H54 (cell line): ENCODE measurements around the gene GNAO1.

Experiments
- DNase-seq: peaks from one replicate; pipeline ENCODE4 v3.0.0; 2011; ENCODE audit warnings: low spot score, mixed read lengths; ENCODE audit not compliant: insufficient read length
- FAIRE-seq: peaks from 3 replicates; lab custom pipeline; 2011; peaks lifted over from hg19 to GRCh38; lab: Jason Lieb, UNC
- POLR2A ChIP-seq: IDR thresholded peaks from 2 replicates; pipeline ENCODE4 v1.6.1; 2011; ENCODE audit warnings: low read depth, mild to moderate bottlenecking, low read length

The GNAO1 gene

DNA sequence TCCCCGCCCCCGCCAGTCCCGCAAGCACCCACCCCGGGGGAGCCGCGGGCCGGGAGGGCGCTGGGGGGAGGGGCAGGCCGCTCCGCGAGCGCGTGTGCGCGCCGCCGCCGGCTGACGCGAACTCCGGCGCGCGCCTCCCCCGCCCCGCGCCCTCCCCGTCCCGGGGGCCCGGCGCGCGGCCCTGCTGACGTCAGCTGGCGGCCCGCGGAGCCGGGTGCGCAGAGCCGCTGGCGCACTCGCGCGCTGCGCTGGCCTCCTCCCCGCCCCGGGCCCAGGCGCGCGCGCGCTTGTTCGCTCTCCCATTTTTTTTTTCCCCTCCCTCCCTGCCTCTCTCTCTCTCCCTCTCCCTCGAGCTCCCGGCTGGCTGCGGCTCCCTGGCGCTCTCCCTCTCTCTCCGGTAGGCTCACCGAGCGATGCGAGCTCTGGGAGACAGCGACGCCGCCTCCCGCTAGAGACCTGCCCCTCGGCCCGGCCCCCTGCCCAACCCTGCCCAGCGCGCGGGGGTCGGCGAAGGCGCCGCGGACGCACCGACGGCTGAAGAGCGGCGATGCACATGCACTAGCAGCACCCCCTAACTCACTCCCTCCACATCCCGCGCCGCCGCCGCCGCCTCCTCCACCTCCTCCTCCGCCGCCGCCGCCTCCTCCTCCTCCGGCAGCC lies at the start of gene GNAO1:
TSS of gene GNAO1 (plus strand) at position 334 of the 660 bp plus-strand sequence. CDS start 747 bp downstream, outside the sequence.
- FAIRE-seq (no peak), DNase-seq (peak; percentile 36)
- TF ChIP-seq POLR2A, result no peak

GRCh38 chr16:56143666-56144065 lies 47.6 kb upstream of the GNAO1 start:
- TF ChIP-seq POLR2A, result no peak
- DNase-seq (no peak), FAIRE-seq (no peak)

GRCh38 chr16:56145369-56145768 lies 45.9 kb upstream of the GNAO1 start:
- DNase-seq, result no peak
- TF ChIP-seq POLR2A, result no peak
- FAIRE-seq, result no peak

GRCh38 chr16:56151621-56152020 lies 39.7 kb upstream of the GNAO1 start:
- no peak for FAIRE-seq
- no peak for TF ChIP-seq POLR2A
- DNase-seq, result no peak

DNA sequence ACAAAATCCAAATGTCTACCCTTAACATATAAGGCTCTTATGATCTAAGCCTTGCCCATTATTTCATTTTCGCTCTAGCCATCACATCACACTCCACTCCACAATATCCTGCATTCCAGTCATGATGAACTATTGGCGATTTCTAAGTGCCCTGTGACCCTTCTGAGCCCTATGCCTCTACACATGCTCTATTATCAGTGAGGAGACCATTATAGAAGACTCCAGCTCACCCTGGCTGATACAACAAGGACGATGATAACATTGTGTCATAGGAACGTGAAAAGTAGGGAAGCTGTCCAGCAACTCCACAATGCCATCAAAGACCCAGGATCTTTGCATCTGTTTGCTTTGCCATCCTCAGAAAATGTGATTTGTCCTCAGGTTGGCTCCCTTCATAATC lies 29.6 kb upstream of the GNAO1 start:
- FAIRE-seq, result no peak
- TF ChIP-seq POLR2A, result no peak

DNA sequence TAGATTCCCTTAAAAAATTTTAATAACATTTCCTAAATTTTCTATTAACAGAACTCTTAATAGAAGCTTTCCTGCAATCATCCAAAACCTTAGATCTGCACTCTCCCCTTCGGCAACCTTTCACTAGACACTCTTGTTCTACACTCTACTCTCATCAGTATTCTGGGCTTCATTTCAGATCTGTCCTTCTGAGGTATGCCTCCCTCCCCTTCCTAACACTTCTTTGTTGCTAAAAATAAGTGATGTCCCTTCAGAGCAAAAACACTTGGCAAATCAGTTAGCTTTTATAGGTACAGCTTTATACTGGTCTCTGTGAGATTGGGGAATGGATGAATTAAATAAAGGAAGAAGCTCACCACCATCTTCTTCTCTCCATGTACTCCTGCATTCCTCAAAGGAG lies 28.2 kb upstream of the GNAO1 start:
- DNase-seq (no peak), FAIRE-seq (no peak)
- no peak for TF ChIP-seq POLR2A

More for the DNA sequence above, 29.6 kb upstream of the GNAO1 start:
- DNase-seq, result no peak

GRCh38 chr16:56163938-56164337 lies 27.4 kb upstream of the GNAO1 start:
- no peak for FAIRE-seq
- no peak for DNase-seq

GRCh38 chr16:56164636-56165035 lies 26.7 kb upstream of the GNAO1 start:
- DNase-seq, result no peak
- FAIRE-seq, result no peak
- TF ChIP-seq POLR2A, result no peak

More at GRCh38 chr16:56163938-56164337, 27.4 kb upstream of the GNAO1 start:
- no peak for TF ChIP-seq POLR2A

DNA sequence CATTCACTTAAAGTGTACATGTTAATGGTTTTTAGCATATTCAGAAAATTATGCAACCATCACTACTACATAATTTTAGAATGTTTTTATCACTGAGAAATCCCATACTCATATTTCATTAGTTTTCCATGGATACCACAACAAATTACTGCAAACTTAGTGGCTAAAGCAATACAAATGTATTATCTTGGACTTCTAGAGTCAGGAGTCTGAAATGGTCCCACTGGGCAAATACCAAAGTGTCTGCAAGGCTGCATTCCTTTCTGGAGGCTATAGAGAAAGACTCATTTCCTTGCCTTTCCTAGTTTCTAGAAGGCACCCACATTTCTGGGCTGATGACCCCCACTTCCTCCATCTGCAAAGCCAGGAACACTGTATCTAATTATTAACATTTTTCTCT lies 16.9 kb upstream of the GNAO1 start:
- DNase-seq (no peak), FAIRE-seq (no peak)
- no peak for TF ChIP-seq POLR2A

GRCh38 chr16:56181401-56181800 lies 9.9 kb upstream of the GNAO1 start:
- no peak for TF ChIP-seq POLR2A
- no peak for DNase-seq
- FAIRE-seq, result no peak

GRCh38 chr16:56183266-56183665 lies 8.0 kb upstream of the GNAO1 start:
- no peak for TF ChIP-seq POLR2A
- DNase-seq, result no peak
- no peak for FAIRE-seq

DNA sequence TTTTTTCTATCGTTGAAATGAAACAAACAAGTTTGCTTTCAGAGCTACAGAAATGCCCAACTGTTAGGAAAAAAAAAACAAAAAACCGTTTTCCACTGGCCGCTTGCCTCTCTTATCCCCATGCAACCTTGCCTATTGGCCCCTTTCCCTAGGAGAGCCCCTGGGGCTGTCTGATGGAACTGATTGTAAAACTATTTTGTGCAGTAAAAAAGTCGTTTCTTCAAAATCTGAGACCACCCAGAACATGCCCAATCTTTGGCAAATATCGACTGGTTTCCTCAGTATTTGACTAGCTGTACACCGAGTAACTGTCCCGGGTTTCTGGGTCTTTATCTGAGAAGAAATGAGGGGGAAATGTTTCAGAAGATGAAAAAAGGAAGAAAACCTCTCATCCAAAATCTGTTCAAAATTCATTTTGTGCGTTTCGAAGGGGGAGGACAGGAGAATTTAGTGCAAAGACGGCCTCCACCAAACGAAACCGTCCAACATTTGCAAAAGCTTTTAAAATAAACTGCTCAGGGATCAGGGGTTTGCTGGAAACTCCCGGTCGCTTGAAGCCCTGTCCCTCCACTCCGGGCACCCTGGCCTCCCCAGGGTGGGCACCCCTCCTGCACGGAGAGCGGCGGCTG lies 1.1 kb upstream of the GNAO1 start:
- TF ChIP-seq POLR2A, result no peak
- DNase-seq (no peak), FAIRE-seq (no peak)

DNA sequence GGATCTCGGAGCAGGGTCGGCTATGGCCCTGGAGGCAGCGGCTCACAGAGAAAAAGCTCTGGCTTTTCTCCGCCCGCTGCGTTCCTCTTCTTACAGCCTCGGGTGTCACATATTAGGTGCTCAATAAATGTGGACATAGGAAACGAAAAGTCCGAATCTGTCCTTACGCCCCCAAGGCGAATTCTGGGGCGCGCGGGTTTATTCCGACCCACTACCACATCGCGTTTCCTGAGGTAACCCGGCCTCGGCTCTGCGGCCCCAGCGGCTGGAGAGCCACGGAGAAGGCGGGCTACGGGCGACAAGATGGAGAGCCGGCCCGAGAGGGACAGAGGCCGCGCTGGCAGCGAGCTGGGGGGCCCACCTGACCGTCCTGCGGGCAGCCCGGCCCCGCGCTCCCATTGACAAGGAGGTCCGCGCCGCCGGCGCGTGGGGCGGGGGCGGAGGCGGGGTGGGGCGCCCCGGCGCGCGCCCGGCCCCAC lies 573 bp upstream of the GNAO1 start:
- DNase-seq (no peak), FAIRE-seq (no peak)
- no peak for TF ChIP-seq POLR2A

GRCh38 chr16:56191835-56192634 lies 746 bp downstream of the GNAO1 start:
- TF ChIP-seq POLR2A, result no peak
- no peak for DNase-seq
- FAIRE-seq, result no peak
